ENCODE measurements around the gene MKS1.
A peak's percentile ranks its signal among the peaks of the same experiment; 100 is the strongest.

Gene MKS1

DNA sequence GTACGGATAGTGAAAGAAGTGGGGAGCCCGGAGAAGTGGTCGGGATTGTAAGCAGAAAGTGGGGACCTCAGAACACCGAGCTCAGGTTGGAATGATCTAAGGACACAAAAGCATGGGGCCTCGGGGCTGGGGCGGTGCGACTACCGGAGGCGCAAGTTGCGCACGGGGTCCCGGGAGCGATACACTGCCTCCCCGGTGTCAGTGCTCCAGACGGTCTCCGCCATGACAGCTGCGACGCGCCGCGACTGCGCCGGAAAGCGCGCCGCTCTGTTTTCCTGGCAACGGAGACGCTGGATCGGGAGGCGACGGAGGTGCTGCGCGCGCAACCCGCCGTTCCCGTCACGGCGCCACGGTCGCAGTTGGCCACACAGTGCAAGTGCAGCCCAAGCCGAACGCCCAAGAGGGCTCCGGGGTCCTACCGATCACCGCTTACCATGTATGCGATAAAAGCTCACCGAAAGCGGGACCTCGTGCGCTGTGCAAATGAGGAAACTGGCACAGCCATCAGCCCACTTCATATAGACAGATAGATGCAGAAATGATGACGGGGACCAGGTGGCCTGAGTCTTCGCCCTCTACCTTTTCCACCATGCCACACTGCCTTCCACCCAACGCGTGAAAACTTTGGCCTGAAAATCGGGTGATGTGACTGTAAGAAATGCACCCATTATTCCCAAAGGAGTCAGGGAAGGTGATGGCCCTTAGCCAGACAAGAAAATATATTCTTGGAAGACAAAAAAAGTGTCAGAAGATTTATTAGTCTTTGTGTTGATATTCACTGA, at the start of gene MKS1:
Gene MKS1 (minus strand): TSS at position 249 of the 782 bp plus-strand sequence. CDS start 25 bp downstream, at position 224.
- DNase-seq: peak; percentile 97

DNA sequence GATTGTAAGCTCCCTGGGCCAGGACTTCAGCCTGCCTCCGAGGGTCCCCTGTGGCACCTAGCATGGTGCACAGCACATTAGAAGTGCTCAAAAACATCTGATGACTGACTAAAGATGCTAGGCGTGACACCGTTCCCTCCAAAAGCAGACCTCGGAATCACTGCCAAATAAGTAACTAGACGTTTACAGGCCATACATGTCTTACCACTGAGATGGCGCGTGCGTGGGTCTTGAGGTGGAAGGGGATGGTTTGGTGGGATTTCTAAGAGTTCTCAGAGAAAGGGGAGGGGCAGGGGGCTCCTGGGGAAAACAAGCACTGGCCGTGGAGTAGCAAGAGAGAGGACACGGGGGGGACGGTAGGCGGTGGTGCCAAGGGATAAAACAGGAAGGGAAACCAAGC, 49.3 kb upstream of the MKS1 start:
- DNase-seq: no peak

- DNase-seq: no peak
These were observed 48.6 kb upstream of the MKS1 start for GRCh38 chr17:58267347-58268324.

- DNase-seq: no peak
These were observed 47.1 kb upstream of the MKS1 start for GRCh38 chr17:58265902-58266875.

GRCh38 chr17:58265271-58265670, 46.2 kb upstream of the MKS1 start:
- DNase-seq: no peak

GRCh38 chr17:58264407-58265103, 45.5 kb upstream of the MKS1 start:
- DNase-seq: no peak

DNA sequence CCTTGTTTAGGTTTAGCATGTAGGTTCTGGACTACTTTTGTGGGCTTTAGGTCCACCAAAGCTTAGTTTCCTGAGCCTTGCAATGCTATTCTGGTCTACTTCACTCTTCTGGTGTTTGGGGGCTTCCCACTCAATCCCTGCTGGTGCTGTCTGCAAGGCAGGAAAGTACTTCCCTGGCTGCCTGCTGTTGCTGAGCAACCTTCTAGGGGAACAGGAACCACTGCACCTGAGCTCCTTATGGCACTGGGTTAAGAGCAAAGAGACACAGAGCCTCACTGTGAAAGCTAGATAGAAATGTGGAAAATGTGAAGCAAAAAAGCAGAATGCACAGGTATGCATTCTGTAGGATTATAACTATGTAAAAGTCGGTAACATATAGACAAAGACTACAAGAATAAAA, 44.7 kb upstream of the MKS1 start:
- DNase-seq: no peak

DNA sequence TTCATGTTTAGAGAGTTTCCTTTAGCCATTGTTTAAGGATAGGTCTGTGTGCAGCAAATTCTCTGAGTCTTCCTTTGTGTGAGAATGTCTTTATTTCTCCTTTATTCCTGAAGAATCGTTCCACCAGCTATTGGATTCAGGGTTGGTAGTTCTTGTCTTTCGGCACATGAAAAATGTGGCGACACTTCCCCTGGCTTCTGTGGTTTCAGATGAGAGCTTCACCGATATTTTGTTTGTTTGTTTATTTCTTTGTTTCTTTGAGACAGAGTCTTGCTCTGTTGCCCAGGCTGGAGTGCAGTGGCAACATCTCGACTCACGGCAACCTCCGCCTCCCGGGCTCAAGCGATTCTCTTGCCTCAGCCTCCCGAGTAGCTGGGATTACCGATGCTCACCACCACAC, 43.1 kb upstream of the MKS1 start:
- no peak for DNase-seq

- no peak for DNase-seq
These were observed 35.7 kb upstream of the MKS1 start for GRCh38 chr17:58254803-58255202.

- no peak for DNase-seq
These were observed 34.0 kb upstream of the MKS1 start for GRCh38 chr17:58253082-58253481.

DNA sequence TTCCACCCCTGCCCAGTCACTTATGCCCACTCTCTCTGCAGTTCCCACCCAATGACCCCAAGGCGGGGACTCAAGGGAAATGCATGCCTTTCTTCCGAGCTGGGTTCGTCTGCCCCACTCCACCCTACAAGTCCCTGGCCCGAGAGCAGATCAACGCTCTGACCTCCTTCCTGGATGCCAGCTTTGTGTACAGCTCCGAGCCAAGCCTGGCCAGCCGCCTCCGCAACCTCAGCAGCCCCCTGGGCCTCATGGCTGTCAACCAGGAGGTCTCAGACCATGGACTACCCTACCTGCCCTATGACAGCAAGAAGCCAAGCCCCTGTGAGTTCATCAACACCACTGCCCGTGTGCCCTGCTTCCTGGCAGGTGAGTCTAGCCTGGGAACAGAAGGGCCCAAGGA, 33.1 kb upstream of the MKS1 start:
- DNase-seq: no peak

DNA sequence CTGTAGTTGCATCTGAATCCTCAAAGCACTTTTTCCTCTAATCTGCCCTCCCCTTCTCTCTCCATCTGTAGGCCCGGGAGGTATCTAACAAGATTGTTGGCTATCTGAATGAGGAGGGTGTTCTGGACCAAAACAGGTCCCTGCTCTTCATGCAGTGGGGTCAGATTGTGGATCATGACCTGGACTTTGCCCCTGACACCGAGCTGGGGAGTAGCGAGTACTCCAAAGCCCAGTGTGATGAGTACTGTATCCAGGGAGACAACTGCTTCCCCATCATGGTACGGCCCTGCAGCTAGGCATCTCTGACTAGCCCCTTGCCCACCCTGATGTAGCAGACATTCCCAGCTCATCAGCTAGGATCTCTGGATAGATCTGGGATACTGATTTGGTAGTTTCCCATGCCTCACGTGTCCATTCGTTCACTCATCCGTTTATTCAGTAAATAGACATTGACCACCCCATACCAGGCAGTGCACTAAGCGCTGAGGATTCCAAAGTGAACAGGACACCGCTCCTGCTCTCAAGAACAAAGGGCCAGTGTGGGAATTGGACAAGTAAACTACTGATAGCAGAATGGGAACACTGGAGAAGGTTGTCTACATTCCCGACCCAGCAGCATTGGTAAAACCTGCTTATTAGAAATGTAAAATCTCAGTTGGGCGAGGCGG, 31.4 kb upstream of the MKS1 start:
- no peak for DNase-seq

DNA sequence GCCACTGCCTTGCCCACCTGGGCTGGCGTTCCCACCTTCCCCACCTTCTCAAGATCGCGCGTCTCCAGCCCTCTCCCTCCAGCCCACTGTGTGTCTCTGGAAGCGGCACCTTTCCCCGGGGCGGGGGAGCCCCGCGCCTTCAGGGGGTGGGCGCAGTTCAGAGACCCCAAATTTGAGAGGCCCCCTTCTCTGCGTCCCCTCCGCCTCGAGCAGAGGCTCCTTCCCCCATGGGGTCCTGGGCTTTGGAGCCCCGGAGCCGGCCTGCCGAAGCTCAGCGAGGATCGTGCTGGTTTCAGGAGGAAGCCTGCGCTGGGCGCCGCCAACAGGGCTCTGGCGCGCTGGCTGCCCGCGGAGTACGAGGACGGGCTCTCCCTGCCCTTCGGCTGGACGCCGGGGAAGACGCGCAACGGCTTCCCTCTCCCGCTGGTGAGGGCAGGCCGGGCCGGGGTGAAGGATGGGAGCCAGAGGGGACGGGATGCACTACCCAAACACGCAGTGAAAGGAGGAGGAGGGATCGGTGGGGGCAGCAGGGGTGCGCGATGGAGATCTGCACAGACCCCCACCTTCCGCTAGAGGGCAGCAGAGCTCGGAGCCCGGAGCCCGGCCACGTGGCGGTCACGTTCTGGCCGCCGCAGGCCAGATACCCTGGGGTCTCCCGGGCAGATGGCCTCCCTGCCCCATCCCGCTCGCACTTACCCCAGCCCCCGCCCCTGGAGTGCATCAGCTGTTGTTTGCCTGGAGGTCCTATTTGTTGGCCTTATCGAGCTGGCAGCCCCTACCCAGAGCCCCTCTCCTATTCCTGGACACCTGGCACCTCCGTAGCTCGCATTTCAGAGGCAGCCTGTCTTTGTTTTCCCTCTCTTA, 30.4 kb upstream of the MKS1 start:
- DNase-seq: peak; percentile 85

GRCh38 chr17:58248955-58249269, 29.9 kb upstream of the MKS1 start:
- DNase-seq: no peak

DNA sequence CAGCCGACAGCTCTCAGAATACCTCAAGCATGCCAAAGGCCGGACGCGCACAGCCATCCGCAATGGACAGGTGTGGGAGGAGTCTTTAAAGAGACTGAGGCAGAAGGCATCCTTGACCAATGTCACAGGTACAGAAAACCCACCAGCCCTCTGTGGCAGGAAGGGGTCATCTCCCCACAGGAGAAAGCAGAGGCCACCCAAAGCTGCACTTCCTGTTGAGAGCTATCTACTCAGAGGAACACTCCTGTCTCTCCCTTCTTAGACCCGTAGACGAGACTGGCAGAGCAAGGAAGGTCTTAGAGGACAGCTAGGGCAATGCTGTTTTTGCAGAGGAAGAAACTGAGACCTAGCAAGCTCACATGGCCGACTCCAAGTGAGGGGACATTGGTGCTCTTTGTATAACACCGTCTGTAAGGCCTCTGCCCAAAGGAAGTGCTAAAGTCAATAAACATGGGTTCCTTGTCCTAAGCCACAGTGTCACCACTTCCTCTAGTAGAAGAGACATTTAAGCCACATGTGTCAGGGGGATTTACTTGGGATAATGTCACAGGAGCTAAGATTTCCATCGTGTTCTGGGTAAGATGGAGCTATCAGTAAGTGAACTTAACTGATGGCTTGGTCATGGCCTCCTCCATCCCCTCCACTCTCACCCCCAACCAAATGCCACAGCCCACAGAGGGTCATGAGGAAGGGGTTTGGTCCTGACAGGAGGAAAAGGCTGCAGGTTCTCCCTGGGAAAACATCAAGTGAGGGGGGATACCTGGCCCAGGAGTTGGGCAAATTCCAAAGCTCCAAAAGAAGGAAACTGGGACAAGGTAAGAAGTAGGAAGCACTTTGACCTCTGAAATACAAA, 28.7 kb upstream of the MKS1 start:
- DNase-seq: no peak

DNA sequence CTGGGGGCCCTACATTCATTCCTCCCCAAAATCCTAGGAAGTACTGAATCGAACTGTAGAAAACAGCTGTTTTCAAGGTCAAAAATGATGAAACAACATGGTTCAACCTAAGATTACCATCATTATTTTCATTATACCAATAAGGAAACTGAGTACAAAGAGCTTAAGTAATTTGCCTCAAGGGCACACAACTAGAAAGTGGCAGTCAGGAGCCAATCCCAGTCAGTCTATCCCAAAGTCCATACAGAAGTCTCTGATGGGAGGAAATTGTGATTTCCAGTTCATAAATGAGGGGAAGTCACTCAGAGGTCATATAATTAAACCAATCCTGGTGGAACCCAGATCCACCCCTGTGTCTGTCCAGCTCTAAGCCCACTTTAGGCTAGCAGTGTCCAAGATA, 27.7 kb upstream of the MKS1 start:
- DNase-seq: no peak

GRCh38 chr17:58246104-58246740, 27.2 kb upstream of the MKS1 start:
- DNase-seq: no peak

GRCh38 chr17:58245428-58246103, 26.5 kb upstream of the MKS1 start:
- DNase-seq: no peak
